ENCODE measurements around the gene HSFX2.
"Not testable (repeated sequence)": the region's sequence is repeated elsewhere in the genome, so short reads cannot be mapped to it uniquely, and the experiment has no call there.

The HSFX2 gene

DNA sequence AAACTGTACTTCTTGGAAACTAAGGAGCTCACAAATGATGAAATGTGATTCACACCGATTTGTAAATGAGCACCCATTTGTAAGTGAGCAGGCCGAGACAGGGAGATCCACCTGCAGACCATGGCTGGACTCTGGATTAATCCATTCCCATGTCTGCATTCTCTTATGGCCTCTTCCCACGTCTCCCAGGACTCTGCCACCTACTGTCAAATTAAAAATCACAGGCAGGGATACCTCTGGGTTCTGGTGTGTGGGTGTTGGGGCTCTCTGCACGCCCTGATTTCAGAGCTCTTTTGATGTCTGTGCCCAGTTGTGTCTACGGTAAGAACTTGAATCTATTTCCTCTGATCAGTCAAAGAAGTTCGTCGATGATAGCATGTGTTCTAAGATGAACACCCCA is 4.1 kb downstream of the HSFX2 start:
- not testable (repeated sequence) for DNase-seq (ENCODE audit: low read depth, low spot score)

DNA sequence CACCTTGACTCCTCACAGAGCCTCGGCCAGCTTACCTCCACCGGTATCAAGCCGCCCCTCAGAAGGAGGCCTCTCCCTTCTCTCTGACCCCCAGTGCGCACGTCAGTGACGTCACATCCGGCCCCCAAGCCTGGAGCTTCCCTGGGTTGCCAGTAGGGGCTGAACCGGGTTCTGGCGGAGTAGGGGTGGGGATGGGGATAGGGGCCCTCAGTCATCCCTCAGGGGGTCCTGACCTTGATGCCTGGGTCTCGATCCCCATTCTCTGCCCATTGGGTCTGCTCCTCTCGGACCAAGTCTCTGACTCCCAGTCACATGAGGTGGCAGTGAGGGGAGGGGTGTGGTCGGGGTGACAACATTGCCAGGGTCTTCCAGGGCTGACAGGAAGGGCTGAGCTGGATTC is 7.8 kb downstream of the HSFX2 start, which contains the start of gene MAGEA9B:
Gene MAGEA9B (minus strand): TSS at position 101 of the 400 bp plus-strand sequence. CDS start 4,280 bp downstream, outside the sequence.
- DNase-seq (ENCODE audit: low read depth, low spot score) = not testable (repeated sequence)

DNA sequence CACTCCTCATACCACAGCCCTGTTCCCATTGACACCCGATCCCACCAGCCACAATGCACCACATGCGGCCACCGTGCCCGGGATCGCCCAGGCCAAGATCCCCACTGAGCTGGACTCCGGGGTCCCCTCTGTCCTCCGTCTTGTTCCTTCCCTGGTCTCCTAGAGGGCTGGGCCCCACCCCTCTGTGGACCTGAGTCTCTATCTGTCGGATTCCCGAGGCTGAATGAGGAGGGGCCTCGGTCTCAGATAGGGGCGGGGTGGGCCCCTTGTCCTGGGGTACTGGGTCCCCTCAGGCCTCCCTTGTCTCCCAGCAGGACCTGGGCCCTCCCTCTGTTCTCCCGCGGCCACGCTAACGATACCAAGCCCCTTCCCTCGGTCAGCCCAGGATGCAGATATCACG is 9.5 kb downstream of the HSFX2 start:
- DNase-seq (ENCODE audit: low read depth, low spot score) = not testable (repeated sequence)

DNA sequence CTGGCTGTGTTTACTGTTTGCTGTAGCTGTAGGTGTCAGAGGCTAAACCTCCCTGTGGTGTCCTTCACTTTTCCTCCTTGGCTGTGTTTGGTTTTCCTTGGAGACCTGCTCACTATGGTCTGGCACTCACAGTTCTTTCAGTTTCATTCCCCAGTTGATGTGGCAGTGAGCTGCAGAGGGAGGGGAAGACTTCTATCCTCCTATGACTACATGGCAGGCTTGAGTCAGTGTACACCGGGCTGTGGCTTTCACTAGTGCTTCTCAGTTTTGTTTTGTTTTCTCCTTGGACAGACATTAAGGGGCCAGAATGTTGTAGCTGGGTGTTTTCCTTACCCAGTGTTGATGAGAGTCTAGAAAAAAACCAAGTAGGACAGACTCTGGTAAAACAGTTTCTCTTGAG is 21.7 kb downstream of the HSFX2 start:
- not testable (repeated sequence) for DNase-seq (ENCODE audit: low read depth, low spot score)

DNA sequence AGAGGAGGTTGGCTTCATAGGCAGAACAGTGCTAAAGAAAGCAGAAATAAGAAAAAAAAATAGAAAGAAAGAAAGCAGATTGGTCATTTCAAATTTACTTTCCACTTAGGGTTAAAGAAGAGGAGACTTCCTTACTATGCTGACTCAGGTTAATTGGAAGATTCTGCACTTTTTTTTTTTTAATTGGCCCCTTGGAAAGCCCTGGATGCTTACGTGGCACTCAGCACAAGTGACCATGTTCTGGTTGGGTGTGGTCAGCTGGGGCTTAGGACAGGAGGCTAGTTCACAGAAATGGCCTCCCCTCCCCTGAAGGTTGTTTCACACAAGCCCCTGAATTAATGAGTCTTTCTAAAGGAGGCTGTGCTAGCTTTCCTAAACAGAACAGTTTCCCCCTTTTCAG is 22.4 kb downstream of the HSFX2 start:
- no peak for DNase-seq (ENCODE audit: low read depth, low spot score)

DNA sequence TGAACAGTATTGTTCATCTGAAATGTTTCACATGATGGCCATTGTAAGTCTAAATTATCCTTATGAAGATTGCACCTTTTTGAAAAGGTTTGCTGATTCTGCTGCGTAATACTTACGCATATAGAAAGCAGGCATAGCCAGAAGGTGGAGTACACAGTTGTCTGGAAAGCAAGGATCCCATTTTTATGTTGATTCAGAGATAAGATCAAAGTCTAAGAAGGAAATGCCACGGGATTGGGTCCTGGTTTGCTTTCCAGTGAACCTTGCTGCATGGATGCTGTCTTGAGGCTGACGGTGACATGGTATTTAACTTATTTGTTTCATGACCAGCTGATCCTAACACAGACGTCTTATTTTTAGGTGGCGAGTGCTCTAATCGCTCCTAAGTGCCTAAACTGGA is 23.3 kb downstream of the HSFX2 start:
- DNase-seq (ENCODE audit: low read depth, low spot score) = no peak

DNA sequence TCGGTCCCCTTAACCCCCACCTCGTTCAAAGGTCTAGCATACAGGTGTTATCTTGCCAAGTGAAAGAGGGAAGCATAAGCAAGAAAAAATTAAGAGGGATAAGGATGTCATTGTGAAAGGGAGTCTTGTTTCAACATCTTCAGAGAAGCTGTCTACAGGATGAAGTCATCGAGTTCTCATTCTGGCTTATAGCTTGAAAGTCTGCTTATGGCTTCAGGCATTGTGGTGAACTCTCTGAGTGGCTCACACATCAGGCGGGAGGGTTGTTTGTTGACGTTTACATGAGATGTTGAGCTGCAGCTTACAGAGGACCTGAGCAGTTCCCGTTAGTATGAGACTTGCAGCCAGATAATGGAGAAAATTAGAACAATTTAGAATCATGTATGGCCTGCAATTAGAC is 24.4 kb downstream of the HSFX2 start:
- DNase-seq (ENCODE audit: low read depth, low spot score) = no peak

DNA sequence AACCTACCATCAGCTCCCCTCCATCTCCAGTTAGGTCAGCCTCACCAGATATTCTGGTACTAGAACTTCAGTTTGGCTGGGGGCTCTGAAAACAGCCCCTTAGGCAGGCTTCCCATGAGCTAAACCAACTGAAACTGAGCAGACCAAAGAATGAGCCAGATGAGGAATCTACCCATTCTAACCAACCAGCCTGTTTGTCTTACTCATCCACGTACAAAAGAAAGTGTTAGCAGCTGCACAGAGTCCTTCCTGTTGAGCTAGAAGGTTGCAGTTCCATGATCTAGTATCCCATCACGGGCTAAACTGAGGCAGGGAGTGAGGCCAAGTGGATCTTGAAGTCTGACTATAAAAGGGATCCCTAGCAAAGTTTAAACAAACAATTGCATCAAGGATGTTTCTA is 25.3 kb downstream of the HSFX2 start:
- DNase-seq (ENCODE audit: low read depth, low spot score) = no peak

DNA sequence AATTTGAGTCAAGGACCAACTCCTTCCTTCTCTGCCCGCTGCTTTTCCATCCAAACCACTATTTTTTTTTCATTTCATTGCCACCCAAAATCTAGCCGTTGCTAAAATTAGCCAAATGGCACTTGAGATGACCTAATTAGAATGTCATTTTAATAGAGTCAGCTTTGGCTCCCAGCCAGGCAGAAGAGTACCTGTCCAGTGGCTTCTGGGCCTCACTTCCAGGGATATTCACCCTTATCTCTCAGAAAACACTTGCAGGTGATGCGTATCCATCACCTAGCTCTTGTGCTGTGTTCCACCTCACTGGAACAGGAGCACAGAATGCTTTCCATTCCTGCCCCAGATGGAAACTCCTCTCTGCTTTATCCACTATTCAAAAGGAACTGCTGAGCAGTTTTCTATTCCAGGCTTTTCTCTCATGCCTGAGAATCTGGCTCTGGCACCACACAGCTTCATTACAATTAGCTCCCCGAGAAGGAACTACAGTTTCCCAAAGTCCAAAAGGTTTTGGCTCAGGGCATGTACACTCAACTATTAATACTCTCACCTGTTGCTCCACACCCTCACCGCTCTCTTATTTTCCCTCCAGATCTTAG is 26.3 kb downstream of the HSFX2 start:
- DNase-seq (ENCODE audit: low read depth, low spot score) = no peak

DNA sequence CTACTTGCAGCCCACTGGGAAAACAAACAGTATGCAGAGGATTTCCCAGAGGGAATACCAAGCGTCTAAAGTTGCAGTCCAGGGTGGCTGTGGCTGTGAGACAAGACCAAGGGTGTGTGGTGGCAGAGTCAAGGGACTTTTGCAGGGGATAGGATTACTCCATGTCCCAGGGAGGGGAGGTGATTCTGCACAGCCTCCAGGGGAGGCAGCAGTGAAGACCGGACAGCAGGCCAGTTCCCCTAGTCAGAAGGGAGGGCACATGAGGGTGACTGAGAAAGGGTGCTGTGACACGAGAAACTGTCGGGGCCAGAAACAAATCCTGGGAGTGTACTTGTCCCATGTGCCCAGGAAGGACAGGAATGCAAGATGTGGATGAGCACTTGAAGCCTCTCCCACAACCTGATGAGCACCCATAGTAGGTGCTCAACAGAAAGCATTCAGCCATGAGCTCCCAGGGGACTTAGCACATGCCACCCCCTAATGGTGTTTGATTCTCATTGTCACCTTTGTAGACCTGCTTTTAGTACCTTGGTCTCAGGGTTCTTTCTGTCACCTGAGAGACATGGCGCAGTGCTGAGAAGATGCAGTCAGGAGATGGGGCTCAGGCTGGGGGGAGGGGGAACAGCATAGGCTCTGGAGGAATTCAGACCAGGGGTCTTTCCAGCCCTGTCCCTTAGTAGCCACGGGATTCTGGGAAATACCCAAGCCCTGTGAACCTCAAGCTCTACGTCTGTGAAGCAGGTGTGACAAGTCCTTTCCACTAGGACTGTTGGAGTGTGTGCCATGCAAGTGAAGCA is 27.3 kb downstream of the HSFX2 start:
- no peak for DNase-seq (ENCODE audit: low read depth, low spot score)

DNA sequence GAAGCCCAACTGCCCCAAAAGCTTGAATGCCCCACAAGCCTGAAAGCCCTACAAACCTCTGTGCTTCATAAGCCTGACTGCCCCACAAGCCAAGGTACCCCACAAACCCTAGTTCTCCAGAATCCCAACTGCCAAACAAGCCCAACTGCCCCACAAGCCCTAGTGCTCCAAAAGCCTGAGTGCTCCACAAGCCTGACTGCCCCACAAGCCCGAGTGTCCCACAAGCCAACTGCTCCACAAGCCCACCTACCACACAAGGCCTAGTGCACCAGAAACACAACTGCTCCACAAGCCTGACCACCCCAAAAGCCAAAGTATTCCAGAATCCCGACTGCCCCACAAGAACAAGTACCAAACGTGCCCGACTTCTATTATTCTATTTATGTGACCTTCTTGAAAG is 31.8 kb downstream of the HSFX2 start:
- DNase-seq (ENCODE audit: low read depth, low spot score) = no peak

DNA sequence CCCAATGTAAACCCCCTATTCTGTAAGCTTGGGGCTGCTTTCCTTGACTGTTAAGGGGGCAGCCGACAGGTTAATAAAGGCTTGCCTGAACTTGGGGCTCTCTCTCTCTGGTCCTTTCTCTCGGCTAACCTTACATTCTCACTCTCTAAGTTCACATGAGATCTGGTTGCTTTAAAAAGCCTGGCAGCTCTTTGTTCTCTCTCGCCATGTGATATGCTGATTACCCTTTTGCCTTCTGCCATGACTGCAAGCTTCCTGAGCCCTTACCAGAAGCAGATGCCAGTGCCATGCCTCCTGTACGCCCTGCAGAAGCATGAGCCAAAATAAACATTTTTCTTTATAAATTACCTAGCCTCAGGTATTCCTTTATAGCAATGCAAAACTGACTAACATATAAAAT is 39.9 kb downstream of the HSFX2 start:
- DNase-seq (ENCODE audit: low read depth, low spot score) = not testable (repeated sequence)

DNA sequence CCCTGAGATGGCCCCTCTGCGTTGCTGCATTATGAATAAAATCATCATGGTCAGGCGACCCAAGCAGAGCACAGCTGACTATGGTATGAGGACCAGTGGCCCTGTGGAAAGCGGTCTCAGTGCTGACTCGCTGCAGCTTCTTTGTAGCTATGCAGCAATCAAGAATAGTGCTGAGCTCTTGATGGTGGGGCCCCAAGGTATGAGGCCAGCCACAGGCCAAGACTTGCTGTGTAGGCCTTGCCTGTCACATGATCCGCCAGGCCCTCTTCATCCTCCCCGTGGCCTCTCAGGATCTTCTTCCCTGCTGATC is 43.2 kb downstream of the HSFX2 start:
- not testable (repeated sequence) for DNase-seq (ENCODE audit: low read depth, low spot score)

DNA sequence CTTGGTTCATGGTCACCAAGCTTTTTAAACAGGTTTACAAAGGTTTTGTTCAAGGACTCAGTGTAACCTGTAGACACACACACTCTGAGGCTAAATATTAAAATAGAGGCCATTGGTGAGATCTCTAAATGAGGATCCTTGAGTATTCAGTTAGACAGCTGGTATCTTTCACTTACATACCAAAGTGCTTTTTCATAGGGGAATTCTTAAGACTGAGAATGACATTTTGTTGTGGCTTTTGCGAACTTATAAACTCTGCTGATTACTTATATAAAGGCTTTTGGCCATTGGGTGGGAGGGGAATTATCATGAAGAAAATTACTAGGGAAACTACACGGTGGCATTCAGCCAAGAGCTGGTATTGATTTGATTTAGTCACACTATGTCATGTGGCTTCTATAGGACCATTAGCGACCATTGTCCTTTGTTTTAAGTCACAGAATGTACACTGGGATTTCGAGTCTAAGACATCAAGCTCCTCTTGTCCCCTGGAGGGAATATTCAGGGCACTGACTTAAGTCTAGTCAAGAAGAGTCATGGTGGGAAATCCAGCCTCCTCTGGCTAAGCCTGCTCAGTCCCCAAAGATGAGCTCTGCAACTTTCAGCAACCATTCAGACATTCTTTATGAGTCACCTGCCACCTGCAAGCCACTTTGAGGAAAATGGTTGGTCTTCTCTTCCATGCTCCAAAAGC is 43.7 kb downstream of the HSFX2 start:
- not testable (repeated sequence) for DNase-seq (ENCODE audit: low read depth, low spot score)

DNA sequence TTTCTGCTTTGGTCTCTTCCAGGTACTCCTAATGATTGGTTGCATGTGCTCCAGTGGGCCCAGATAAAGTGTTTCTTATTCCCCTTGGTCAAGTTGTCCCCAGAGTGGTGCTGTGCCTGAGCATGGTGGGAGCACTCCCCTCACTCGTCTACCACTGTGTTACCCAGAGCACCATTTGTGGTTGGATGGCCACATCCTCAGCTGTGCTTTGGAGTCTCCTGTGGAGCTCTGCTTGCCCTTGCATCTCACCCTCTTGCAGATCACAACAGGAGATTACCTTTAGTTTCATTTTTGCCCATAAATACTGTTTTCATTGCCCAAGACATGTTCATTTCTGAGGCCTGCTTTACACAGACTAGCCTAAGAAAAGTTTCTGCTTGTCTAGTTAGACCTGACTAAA is 44.7 kb downstream of the HSFX2 start:
- DNase-seq (ENCODE audit: low read depth, low spot score) = not testable (repeated sequence)

DNA sequence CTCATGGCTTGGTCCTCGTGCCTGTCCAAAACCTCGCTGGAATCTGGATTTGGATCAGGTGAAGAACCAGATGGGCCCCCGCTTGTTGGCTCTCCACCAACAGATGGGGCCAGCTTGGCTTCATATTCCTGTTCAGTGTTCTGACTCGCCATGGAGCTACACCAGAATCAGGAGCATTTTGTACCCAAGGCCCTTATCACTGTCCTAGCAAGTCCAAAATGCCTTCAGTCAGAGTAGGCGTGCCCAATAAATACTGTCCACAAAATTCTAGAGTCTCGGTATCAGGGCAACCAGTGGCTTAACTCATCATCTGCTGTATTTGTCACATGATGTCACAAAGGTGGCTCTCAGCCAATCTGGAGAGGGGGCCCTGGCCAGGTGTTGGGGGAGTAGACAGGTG is 45.4 kb downstream of the HSFX2 start, which contains the start of gene HSFX3:
Gene HSFX3 (minus strand): TSS at position 224 of the 400 bp plus-strand sequence. CDS start 72 bp downstream, at position 152.
- not testable (repeated sequence) for DNase-seq (ENCODE audit: low read depth, low spot score)

DNA sequence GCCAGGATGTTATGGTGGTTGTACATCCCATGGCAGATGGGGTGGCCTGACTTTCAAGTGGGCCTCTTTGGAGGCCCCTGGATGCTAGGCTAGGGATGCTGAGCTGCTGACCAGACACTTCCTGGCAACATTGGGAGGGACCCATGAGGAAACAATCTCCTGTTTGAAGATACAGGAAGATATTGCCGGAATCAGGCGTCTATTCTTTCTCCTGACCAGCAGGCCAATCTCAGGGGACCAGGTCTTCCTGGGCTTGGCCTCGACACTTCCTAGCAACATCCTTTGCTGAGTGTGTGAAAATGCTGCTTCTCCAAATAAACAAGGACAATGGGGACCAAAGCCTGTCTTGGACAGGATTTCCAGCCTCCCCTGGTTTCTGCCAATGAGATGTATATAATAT is 47.3 kb downstream of the HSFX2 start:
- DNase-seq (ENCODE audit: low read depth, low spot score) = not testable (repeated sequence)

DNA sequence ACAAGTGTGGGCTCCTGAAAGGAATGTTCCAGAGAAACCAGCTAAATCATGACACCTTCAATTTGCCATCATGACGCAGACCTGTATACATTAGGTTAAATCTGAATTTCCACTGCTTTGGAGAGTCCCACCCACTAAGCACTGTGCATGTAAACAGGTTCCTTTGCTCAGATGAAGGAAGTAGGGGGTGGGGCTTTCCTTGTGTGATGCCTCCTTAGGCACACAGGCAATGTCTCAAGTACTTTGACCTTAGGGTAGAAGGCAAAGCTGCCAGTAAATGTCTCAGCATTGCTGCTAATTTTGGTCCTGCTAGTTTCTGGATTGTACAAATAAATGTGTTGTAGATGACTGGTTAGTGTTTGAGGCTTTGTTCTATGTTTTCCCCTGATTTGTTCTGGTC is 48.2 kb downstream of the HSFX2 start:
- DNase-seq (ENCODE audit: low read depth, low spot score) = not testable (repeated sequence)

DNA sequence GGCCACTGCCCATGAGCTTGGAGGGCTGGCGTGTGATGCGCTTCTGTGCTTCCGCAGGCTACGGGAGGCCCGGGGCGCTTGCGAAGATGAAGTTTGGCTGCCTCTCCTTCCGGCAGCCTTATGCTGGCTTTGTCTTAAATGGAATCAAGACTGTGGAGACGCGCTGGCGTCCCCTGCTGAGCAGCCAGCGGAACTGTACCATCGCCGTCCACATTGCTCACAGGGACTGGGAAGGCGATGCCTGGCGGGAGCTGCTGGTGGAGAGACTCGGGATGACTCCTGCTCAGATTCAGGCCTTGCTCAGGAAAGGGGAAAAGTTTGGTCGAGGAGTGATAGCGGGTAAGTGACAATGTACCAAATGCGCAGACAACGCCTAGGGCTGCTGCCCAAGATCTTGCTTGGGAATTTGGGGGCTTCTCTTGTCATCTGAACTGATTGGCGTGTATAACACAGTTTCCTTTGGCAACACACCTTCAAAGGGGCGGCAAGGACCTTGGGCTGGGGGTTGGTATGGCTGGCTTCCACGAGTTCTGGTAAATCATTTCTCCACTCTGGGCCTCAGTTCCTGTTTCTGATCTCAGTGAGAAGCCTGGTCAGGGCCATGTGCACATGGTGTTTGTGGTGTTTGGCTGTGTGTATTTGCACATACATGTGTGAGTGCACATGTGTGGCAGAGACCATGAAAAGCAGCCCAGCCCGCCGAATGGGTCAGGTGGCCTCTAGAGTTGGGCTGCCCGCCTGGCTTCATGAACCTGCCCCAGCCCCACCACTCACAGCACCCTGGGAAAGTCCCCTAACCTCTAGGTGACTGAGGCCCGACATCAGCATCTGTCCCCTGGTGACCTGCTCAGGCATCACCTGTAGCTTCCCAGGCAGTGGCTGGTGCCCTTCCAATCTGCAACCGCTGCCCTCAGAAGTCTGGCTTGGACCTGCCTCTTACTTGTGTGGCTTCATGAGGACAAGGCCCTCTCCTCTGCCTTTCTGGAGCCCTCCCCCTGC is 49.3 kb downstream of the HSFX2 start:
- not testable (repeated sequence) for DNase-seq (ENCODE audit: low read depth, low spot score)

All from activated naive CD8-positive, alpha-beta T cell treated with anti-CD3 and anti-CD28 coated beads, Interleukin-2, amount 50 U/mL, for 16 hours (primary cell).